A549 (cell line): ENCODE results near the gene ZBTB8OS. TPM values are rescaled to one million over a fixed set of nuclear protein-coding genes. Genes with fewer than 3 reads are reported as not detected.
"Not testable (repeated sequence)": the region's sequence is repeated elsewhere in the genome, so short reads cannot be mapped to it uniquely, and the experiment has no call there.

Source experiments
- ATAC-seq, 2 experiments: fragments of 200-7000 bp in 1 of 2; fragments of >200 bp in 1 of 2; cut with Nextera tagmentation in 1 of 2; cut with Tn5 transposase in 1 of 2; 3 replicates each; pipeline versions ENCODE4 v1.8.0 to v1.9.1; 2018 to 2020; ENCODE audit warnings: mild to moderate bottlenecking in 1 of 2, moderate library complexity in 1 of 2
- CTCF ChIA-PET: fragments of 300-600 bp; sonication (Branson Sonifier 250); formaldehyde crosslinking; extraction: SDS; loops from one replicate; lab custom pipeline; 2021; ENCODE audit warnings: antibody characterized with exemption, inconsistent platforms; lab: Yijun Ruan, JAX
- POLR2A ChIA-PET: fragments of 350-600 bp; formaldehyde crosslinking; extraction: SDS; loops from one replicate; lab custom pipeline; 2021; ENCODE audit warnings: antibody characterized with exemption, inconsistent platforms; lab: Yijun Ruan, JAX
- DNase-seq, 2 experiments: peaks; one replicate each; pipeline versions ENCODE4 v3.0.0 to v3.0.0-alpha.2; 2011 to 2016; ENCODE audit warnings: low read depth in 1 of 2, low spot score in 1 of 2
- FAIRE-seq: peaks from 2 replicates; lab custom pipeline; 2011; peaks lifted over from hg19 to GRCh38; lab: Jason Lieb, UNC
- H3K27ac ChIP-seq, 2 experiments: fragments of >200 bp; sonication (Bioruptor Twin); formaldehyde crosslinking; 3 replicates each; pipeline ENCODE4 v1.5.1; 2016 to 2017
- H3K4me1 ChIP-seq: fragments of >200 bp; sonication (Bioruptor Twin); formaldehyde crosslinking; 3 replicates; pipeline ENCODE4 v1.6.1; 2016
- H3K4me2 ChIP-seq: fragments of >200 bp; sonication (Bioruptor Twin); formaldehyde crosslinking; 3 replicates; pipeline ENCODE4 v1.6.1; 2016
- H3K4me3 ChIP-seq: fragments of >200 bp; sonication (Bioruptor Twin); formaldehyde crosslinking; 3 replicates; pipeline ENCODE4 v1.5.1; 2016
- H3K9me3 ChIP-seq: fragments of >200 bp; sonication (Bioruptor Twin); formaldehyde crosslinking; 3 replicates; pipeline ENCODE4 v1.6.1; 2016
- CHD2 ChIP-seq: fragments of 150-350 bp; IDR thresholded peaks from 2 replicates; pipeline ENCODE4 v1.6.1; 2014; ENCODE audit warnings: low read length; ENCODE audit not compliant: partially characterized antibody
- E2F6 ChIP-seq: IDR thresholded peaks from 2 replicates; pipeline ENCODE4 v1.6.1; 2012; ENCODE audit warnings: low read depth, borderline replicate concordance
- EHMT2 ChIP-seq: fragments of 200-600 bp; sonication (generic); IDR thresholded peaks from 2 replicates; pipeline ENCODE4 v1.6.1; 2016; ENCODE audit warnings: antibody characterized with exemption, low read depth, mild to moderate bottlenecking, moderate library complexity
- HEYL ChIP-seq: fragments of 250-450 bp; sonication (Bioruptor Pico); IDR thresholded peaks from 2 replicates; pipeline ENCODE4 v1.8.0; 2021; ENCODE audit warnings: mild to moderate bottlenecking, moderate library complexity
- KDM1A ChIP-seq: fragments of 200-600 bp; sonication (generic); IDR thresholded peaks from 2 replicates; pipeline ENCODE4 v1.6.1; 2016; ENCODE audit warnings: low read depth, mild to moderate bottlenecking
- MAZ ChIP-seq: fragments of 150-350 bp; IDR thresholded peaks from 2 replicates; pipeline ENCODE4 v1.6.1; 2014; ENCODE audit warnings: antibody characterized with exemption, low read depth, low read length, borderline replicate concordance
- MYC ChIP-seq: IDR thresholded peaks from 2 replicates; pipeline ENCODE4 v1.6.1; 2012; ENCODE audit warnings: mild to moderate bottlenecking, inconsistent platforms, low read length, improper control_type of control experiment, borderline replicate concordance
- POLR2A ChIP-seq: IDR thresholded peaks from 2 replicates; pipeline ENCODE4 v1.6.1; 2012; ENCODE audit warnings: mild to moderate bottlenecking, low read length
- TP53 ChIP-seq: fragments of 250-450 bp; sonication (Bioruptor Pico); IDR thresholded peaks from 2 replicates; pipeline ENCODE4 v1.5.0; 2021; ENCODE audit warnings: mild to moderate bottlenecking, moderate library complexity
- USF2 ChIP-seq: fragments of 450-650 bp; IDR thresholded peaks from 2 replicates; pipeline ENCODE4 v1.6.1; 2014; ENCODE audit warnings: antibody characterized with exemption
- ZFP36 ChIP-seq: fragments of 450-650 bp; IDR thresholded peaks from 2 replicates; pipeline ENCODE4 v1.6.1; 2014; ENCODE audit warnings: borderline replicate concordance; ENCODE audit not compliant: partially characterized antibody
- ZNF302 ChIP-seq: fragments of 250-450 bp; sonication (Bioruptor Pico); IDR thresholded peaks from 2 replicates; pipeline ENCODE4 v1.9.0; 2021; ENCODE audit warnings: inconsistent platforms, mild to moderate bottlenecking, moderate library complexity
- WGBS: methylation state at CpG from one replicate; pipeline ENCODE4 v1.1.6; 2017; ENCODE audit errors: missing lambda C conversion rate; 5-methylcytosine and 5-hydroxymethylcytosine counted together
- polyA plus RNA-seq, 4 experiments: library from polyadenylated mRNA; depleted of rRNA in 3 of 4; stranded (reverse); fragments of >200 nt; fragmentation: RNase III in 1 of 4; extraction: RNeasy Plus Mini Kit Qiagen cat#74134 plus additional on column Dnase treatment in 1 of 4; gene quantifications; 2 replicates in 3 of 4; 3 replicates in 1 of 4; pipeline ENCODE4 v1.2.3, GENCODE V29; 2011 to 2017
- TF ChIP-seq, protein P1 (sequence below): fragments of 250-450 bp; sonication (Bioruptor Pico); IDR thresholded peaks from 2 replicates; pipeline ENCODE4 v1.5.0; 2021; ENCODE audit warnings: mild to moderate bottlenecking, moderate library complexity, borderline replicate concordance
- TF ChIP-seq, protein P2 (sequence below): fragments of 200-600 bp; sonication (generic); IDR thresholded peaks from 2 replicates; pipeline ENCODE4 v1.6.1; 2016; ENCODE audit warnings: antibody characterized with exemption, mild to moderate bottlenecking, moderate library complexity
- TF ChIP-seq, protein P3 (sequence below): IDR thresholded peaks from 2 replicates; pipeline ENCODE4 v1.6.1; 2012

The ZBTB8OS gene
- polyA plus RNA-seq, 2 of the 4 experiments (the other 2 are of a cell fraction) = 85.4 to 101 TPM

- TF ChIP-seq E2F6 = no peak
These were observed 33.0 kb upstream of the ZBTB8OS start (continued) for GRCh38 chr1:32683397-32683796.

- no peaks in the 10 kb centered on the region for H3K4me1 ChIP-seq
- CTCF ChIA-PET = no interaction called here
- H3K4me2 ChIP-seq = no peak overlapping the region
- FAIRE-seq (no peak), ATAC-seq (no peak), DNase-seq (no peak)
- no peak overlapping the region for H3K27ac ChIP-seq
- POLR2A ChIA-PET = no interaction called here
- H3K4me3 ChIP-seq = no peak overlapping the region
- TF ChIP-seq CHD2 = no peak
- TF ChIP-seq, protein P1, sequence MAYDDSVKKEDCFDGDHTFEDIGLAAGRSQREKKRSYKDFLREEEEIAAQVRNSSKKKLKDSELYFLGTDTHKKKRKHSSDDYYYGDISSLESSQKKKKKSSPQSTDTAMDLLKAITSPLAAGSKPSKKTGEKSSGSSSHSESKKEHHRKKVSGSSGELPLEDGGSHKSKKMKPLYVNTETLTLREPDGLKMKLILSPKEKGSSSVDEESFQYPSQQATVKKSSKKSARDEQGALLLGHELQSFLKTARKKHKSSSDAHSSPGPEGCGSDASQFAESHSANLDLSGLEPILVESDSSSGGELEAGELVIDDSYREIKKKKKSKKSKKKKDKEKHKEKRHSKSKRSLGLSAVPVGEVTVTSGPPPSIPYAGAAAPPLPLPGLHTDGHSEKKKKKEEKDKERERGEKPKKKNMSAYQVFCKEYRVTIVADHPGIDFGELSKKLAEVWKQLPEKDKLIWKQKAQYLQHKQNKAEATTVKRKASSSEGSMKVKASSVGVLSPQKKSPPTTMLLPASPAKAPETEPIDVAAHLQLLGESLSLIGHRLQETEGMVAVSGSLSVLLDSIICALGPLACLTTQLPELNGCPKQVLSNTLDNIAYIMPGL (CRISPR knock-in tag) = no peak
- no peak for TF ChIP-seq MAZ
- no peak for TF ChIP-seq TP53 (CRISPR knock-in tag)
- TF ChIP-seq MYC = no peak
- no peak for TF ChIP-seq ZNF302 (CRISPR knock-in tag)
- TF ChIP-seq, protein P2, sequence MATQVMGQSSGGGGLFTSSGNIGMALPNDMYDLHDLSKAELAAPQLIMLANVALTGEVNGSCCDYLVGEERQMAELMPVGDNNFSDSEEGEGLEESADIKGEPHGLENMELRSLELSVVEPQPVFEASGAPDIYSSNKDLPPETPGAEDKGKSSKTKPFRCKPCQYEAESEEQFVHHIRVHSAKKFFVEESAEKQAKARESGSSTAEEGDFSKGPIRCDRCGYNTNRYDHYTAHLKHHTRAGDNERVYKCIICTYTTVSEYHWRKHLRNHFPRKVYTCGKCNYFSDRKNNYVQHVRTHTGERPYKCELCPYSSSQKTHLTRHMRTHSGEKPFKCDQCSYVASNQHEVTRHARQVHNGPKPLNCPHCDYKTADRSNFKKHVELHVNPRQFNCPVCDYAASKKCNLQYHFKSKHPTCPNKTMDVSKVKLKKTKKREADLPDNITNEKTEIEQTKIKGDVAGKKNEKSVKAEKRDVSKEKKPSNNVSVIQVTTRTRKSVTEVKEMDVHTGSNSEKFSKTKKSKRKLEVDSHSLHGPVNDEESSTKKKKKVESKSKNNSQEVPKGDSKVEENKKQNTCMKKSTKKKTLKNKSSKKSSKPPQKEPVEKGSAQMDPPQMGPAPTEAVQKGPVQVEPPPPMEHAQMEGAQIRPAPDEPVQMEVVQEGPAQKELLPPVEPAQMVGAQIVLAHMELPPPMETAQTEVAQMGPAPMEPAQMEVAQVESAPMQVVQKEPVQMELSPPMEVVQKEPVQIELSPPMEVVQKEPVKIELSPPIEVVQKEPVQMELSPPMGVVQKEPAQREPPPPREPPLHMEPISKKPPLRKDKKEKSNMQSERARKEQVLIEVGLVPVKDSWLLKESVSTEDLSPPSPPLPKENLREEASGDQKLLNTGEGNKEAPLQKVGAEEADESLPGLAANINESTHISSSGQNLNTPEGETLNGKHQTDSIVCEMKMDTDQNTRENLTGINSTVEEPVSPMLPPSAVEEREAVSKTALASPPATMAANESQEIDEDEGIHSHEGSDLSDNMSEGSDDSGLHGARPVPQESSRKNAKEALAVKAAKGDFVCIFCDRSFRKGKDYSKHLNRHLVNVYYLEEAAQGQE = no peak
- TF ChIP-seq KDM1A = no peak
- no peak for TF ChIP-seq HEYL (CRISPR knock-in tag)
- no peak for TF ChIP-seq ZFP36
- TF ChIP-seq USF2 = no peak
- H3K9me3 ChIP-seq = no peaks in the 10 kb centered on the region
- WGBS = 50% methylated on average over 3 of the region's 3 CpGs
These were observed 31.6 kb upstream of the ZBTB8OS start for GRCh38 chr1:32681999-32682398.

GRCh38 chr1:32681509-32681908 lies 31.2 kb upstream of the ZBTB8OS start:
- no peak overlapping the region for H3K27ac ChIP-seq
- ChIA-PET POLR2A (no interaction called here), CTCF (no interaction called here)
- H3K4me2 ChIP-seq = no peak overlapping the region
- DNase-seq = no peak
- no peaks in the 10 kb centered on the region for H3K4me1 ChIP-seq
- TF ChIP-seq ZNF302 (CRISPR knock-in tag) (no peak), EHMT2 (no peak)
- WGBS = 76% methylated on average over 2 of the region's 2 CpGs
- H3K9me3 ChIP-seq = no peaks in the 10 kb centered on the region
- no peak overlapping the region for H3K4me3 ChIP-seq
- FAIRE-seq = no peak
- ATAC-seq = no peak

- FAIRE-seq = no peak
- H3K4me1 ChIP-seq = no peaks in the 10 kb centered on the region
- H3K4me2 ChIP-seq = no peak overlapping the region
- 86% methylated on average over 1 of the region's 1 CpG for whole genome bisulfite sequencing
- no peak overlapping the region for H3K4me3 ChIP-seq
- TF ChIP-seq, protein P3, sequence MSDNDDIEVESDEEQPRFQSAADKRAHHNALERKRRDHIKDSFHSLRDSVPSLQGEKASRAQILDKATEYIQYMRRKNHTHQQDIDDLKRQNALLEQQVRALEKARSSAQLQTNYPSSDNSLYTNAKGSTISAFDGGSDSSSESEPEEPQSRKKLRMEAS = no peak
- no peak for TF ChIP-seq POLR2A
- TF ChIP-seq, all 56 proteins: peak for 0
- CTCF ChIA-PET = no interaction called here
- no peak overlapping the region for H3K27ac ChIP-seq
- DNase-seq (no peak), ATAC-seq (no peak)
- POLR2A ChIA-PET = no interaction called here
- no peaks in the 10 kb centered on the region for H3K9me3 ChIP-seq
These were observed 30.3 kb upstream of the ZBTB8OS start for GRCh38 chr1:32680642-32681041.

DNA sequence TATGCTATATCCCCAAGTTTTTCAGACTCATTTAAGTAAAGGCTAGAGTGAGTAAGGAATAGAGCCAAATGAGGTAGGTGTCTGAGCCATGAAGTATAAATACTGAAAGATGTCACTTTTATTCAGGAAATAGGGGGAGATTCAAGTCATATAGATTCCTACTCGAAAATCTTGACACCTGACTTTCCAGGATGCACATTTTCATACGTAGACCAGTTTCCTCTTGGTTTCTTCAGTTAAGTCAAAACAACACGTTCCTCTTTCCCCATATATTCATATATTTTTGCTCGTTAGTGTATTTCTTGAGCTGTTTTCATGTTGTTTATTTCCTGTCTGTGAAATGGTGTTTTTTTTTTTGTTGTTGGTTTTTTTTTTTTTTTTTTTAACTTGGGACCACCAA lies 29.6 kb upstream of the ZBTB8OS start:
- POLR2A ChIA-PET, H3K9me3 ChIP-seq, H3K4me3 ChIP-seq, CTCF ChIA-PET, H3K4me1 ChIP-seq, H3K4me2 ChIP-seq, H3K27ac ChIP-seq, DNase-seq, ATAC-seq, FAIRE-seq: not testable (repeated sequence)
- 89% methylated on average over 4 of the region's 4 CpGs for WGBS
